Breast epithelium (tissue), 4 donors: ENCODE measurements around the gene SCN5A. TPM values are rescaled to one million over a fixed set of nuclear protein-coding genes. Genes with fewer than 3 reads are reported as not detected.

Experiments used
- DNase-seq, 2 donors: peaks; one replicate each; pipeline ENCODE4 v3.0.0-alpha.2; 2019; ENCODE audit warnings: low spot score in 2 of 2
- H3K27ac ChIP-seq, 2 donors: fragments of 200-600 bp; sonication (generic) in 1 of 2; one replicate each; pipeline ENCODE4 v1.5.1; 2016 to 2019; ENCODE audit warnings: mild to moderate bottlenecking in 1 of 2
- H3K27me3 ChIP-seq, 2 donors: fragments of 200-600 bp; sonication (generic) in 1 of 2; one replicate each; pipeline versions ENCODE4 v1.5.1 to v1.6.0; 2017 to 2019; ENCODE audit warnings: control low read depth in 1 of 2, mild to moderate bottlenecking in 1 of 2
- H3K36me3 ChIP-seq: fragments of 200-600 bp; one replicate; pipeline ENCODE4 v1.5.1; 2019
- H3K4me1 ChIP-seq, 2 donors: fragments of 200-600 bp; sonication (generic); one replicate each; pipeline ENCODE4 v1.5.1; 2016 to 2019; ENCODE audit warnings: control low read depth in 1 of 2
- H3K4me3 ChIP-seq, 3 donors: fragments of 200-600 bp; sonication (generic); 1 replicate in 2 of 3; 2 replicates in 1 of 3; pipeline ENCODE4 v1.5.1; 2016 to 2019; ENCODE audit warnings: mild to moderate bottlenecking in 3 of 3, moderate library complexity in 2 of 3
- H3K9me3 ChIP-seq, 2 donors: fragments of 200-600 bp; sonication (generic) in 1 of 2; one replicate each; pipeline ENCODE4 v1.5.1; 2016 to 2019; ENCODE audit warnings: control low read depth in 1 of 2
- CTCF ChIP-seq, 3 donors: fragments of 450-650 bp; IDR thresholded peaks; one replicate each; pipeline ENCODE4 v1.5.1; 2016 to 2017; ENCODE audit warnings: antibody characterized with exemption in 3 of 3, mild to moderate bottlenecking in 3 of 3, moderate library complexity in 3 of 3
- POLR2A ChIP-seq: fragments of 450-650 bp; IDR thresholded peaks from one replicate; pipeline ENCODE4 v1.6.1; 2016; ENCODE audit warnings: antibody characterized with exemption, mild to moderate bottlenecking, moderate library complexity
- POLR2AphosphoS5 ChIP-seq, 3 donors: sonication (generic); formaldehyde crosslinking; IDR thresholded peaks; one replicate each; pipeline ENCODE4 v1.6.1; 2017; ENCODE audit warnings: antibody characterized with exemption in 3 of 3
- intact Hi-C: fragments of 100-400 bp; cut with DNase I; formaldehyde crosslinking; loops from one replicate; pipeline ENCODE4 v1.15.1; 2023; ENCODE audit warnings: low total_unique reads
- total RNA-seq, 3 donors: library from RNA; depleted of rRNA; stranded (reverse); fragments of >200 nt; gene quantifications; one replicate each; pipeline ENCODE4 v1.1.0, GENCODE V29; 2016

Gene SCN5A
- total RNA-seq, 3 donors from 2014 or later = under 0.01 to 0.33 (median 0.29) TPM

GRCh38 chr3:38590521-38590920 lies 59.0 kb downstream of the SCN5A start:
- no peaks in the 10 kb centered on the region for H3K4me1 ChIP-seq
- H3K27me3 ChIP-seq = no peaks in the 10 kb centered on the region
- no peak overlapping the region for H3K4me3 ChIP-seq
- TF ChIP-seq POLR2AphosphoS5 (IDR thresholded peaks at IDR 0.05) (no peak), CTCF (IDR thresholded peaks at IDR 0.05) (no peak), POLR2A (no peak)
- intact Hi-C loops = no loop called here
- DNase-seq = no peak
- H3K36me3 ChIP-seq = no peaks in the 10 kb centered on the region
- no peaks in the 10 kb centered on the region for H3K9me3 ChIP-seq
- no peak overlapping the region for H3K27ac ChIP-seq

GRCh38 chr3:38588995-38589937 lies 60.2 kb downstream of the SCN5A start:
- no peaks in the 10 kb centered on the region for H3K36me3 ChIP-seq
- TF ChIP-seq POLR2AphosphoS5 (IDR thresholded peaks at IDR 0.05) = no peak
- no peak for TF ChIP-seq POLR2A
- TF ChIP-seq CTCF (IDR thresholded peaks at IDR 0.05) = no peak
- H3K4me1 ChIP-seq = no peaks in the 10 kb centered on the region
- no peak overlapping the region for H3K4me3 ChIP-seq
- no peaks in the 10 kb centered on the region for H3K27me3 ChIP-seq
- intact Hi-C loops = no loop called here
- no peak overlapping the region for H3K27ac ChIP-seq
- no peaks in the 10 kb centered on the region for H3K9me3 ChIP-seq
- DNase-seq = no peak

- intact Hi-C loops = no loop called here
- H3K9me3 ChIP-seq = no peaks in the 10 kb centered on the region
Measured at GRCh38 chr3:38588371-38588971, 61.0 kb downstream of the SCN5A start.

GRCh38 chr3:38587548-38588131 lies 61.8 kb downstream of the SCN5A start:
- Histone ChIP-seq H3K36me3 (no peaks in the 10 kb centered on the region), H3K27me3 (no peaks in the 10 kb centered on the region), H3K9me3 (no peaks in the 10 kb centered on the region), H3K27ac (no peak overlapping the region), H3K4me1 (no peaks in the 10 kb centered on the region), H3K4me3 (no peak overlapping the region)
- intact Hi-C loops = no loop called here
- TF ChIP-seq POLR2AphosphoS5 (IDR thresholded peaks at IDR 0.05) (no peak), POLR2A (no peak), CTCF (IDR thresholded peaks at IDR 0.05) (no peak)
- DNase-seq = no peak

More at GRCh38 chr3:38588371-38588971, 61.0 kb downstream of the SCN5A start:
- no peak for DNase-seq
- Histone ChIP-seq H3K27me3 (no peaks in the 10 kb centered on the region), H3K4me3 (no peak overlapping the region), H3K27ac (no peak overlapping the region), H3K36me3 (no peaks in the 10 kb centered on the region), H3K4me1 (no peaks in the 10 kb centered on the region)
- TF ChIP-seq POLR2A (no peak), CTCF (IDR thresholded peaks at IDR 0.05) (no peak), POLR2AphosphoS5 (IDR thresholded peaks at IDR 0.05) (no peak)
